Ramos (cell line): ENCODE data around the gene SWI5.
"Not testable (repeated sequence)": the region's sequence is repeated elsewhere in the genome, so short reads cannot be mapped to it uniquely, and the experiment has no call there.

Source experiments
- in situ Hi-C: fragments of 300-500 bp; cut with MboI; formaldehyde crosslinking; loops from one replicate; pipeline ENCODE4 v1.14.3; 2022; ENCODE audit warnings: low sequenced_read_pairs; ENCODE audit not compliant: unreplicated experiment

SWI5 gene

DNA sequence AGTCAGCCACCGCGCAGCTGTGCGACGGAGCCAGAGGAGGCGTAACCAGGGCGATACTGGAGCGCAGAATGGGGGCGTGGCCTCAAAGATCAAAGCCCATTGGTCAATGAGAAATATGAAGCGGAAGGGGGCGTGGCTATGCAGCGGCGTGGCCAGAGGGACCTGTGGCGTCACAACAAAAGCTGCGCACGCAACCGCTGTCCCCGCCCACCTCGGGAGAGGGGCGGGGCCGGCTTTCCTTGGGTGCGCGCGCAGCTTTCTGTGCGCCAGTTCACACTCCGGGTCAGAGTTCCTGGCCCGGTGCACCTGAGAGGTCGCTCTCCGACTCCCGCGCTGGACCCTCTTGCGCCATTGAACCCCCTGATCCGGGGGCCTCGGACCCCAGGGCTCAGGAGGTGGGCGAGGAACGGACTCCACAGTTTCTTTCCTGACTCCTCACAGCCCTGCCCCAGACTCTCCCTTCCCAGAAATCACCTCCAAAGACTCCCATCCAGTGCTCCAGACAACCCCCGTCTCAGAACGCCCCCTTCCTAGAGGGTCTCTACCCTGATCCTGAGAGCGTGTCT, at the start of gene SWI5:
TSS of gene SWI5 (plus strand) at position 269 of the 566 bp plus-strand sequence.
- in situ Hi-C loops: no loop called here

- in situ Hi-C loops: no loop called here
Observed at GRCh38 chr9:128226412-128226801, 49.7 kb upstream of the SWI5 start.

DNA sequence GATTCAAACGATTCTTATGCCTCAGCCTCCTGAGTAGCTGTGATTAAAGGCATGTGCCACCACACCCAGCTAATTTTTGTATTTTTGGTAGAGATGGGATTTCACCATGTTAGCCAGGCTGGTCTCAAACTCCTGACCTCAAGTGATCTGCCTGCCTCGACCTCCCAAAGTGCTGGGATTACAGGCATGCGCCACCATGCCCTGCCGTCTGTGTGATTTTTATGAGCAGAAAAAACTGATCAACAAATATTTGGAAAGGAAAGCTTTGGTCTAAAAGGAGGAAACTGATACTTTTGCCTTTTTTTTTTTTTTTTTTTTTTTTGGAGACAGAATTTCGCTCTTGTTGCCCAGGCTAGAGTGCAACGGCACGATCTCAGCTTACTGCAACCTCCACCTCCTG, 45.2 kb upstream of the SWI5 start:
- in situ Hi-C loops: not testable (repeated sequence)

DNA sequence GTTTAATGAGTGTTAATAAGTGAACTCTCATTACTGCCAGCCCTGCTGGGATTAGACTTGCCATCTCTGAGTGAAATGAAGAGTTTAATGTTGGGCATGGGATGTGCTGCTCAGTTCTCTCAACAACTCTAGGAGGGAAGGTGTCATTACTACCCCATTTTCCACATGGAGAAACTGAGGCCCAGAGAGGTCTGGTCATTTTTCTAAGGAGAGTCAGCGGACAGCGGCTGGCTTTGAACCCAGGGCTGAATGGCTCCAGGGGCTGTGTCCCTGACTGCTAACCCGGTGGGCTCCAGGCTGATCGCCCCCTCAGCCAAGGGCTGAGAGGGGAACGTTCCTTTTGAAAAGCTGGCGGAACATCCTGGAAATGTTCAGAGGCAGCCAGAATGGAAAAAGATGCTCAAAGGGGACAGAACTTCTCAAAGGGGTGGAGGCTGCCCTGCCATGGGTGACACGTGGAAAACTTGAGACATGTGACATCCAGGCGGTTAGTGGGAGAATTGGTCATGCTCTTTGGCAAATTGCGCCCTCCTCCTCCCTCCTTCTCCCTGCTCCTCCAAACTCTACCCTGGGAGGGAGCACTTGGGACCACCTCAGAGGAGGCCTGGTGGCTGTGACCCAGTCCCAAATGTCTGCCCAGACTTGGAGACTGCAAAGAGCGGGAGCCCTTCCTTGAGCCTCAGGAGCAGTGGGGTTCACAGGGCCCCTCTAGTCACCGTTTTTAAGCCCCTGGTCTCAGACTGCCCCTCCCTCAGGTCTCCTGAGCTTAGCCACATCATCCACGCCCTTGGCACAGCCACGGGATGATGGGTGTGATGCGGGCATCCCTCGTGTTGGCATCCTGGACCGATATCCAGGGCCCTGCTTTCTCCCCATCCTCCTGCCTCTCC, 44.2 kb upstream of the SWI5 start:
- in situ Hi-C loops: no loop called here

GRCh38 chr9:128232528-128233428, 43.3 kb upstream of the SWI5 start:
- in situ Hi-C loops: no loop called here

GRCh38 chr9:128233817-128234406, 42.2 kb upstream of the SWI5 start:
- in situ Hi-C loops: no loop called here

- in situ Hi-C loops: no loop called here
Observed at GRCh38 chr9:128242124-128242523, 34.0 kb upstream of the SWI5 start.

DNA sequence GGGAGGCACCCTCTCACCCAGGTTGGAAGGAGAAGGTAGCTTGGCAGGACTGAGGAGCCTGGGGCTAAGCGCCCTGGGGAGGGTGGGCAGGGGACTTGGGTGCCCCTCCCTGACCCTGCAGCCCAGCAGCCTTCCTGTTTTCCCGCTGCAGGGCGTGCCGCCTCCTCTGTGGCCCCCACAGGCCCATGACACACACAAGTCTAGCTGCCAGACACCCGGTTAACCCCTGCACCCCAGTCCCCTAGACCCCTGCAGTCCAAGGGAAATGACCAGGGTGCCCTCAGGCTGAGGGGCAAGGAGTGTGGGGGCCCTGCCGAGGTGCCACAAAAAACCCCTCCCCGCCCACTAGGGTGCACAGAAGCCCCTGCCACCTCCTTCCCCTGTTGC, 33.3 kb upstream of the SWI5 start:
- in situ Hi-C loops: no loop called here

GRCh38 chr9:128243215-128244018, 32.7 kb upstream of the SWI5 start:
- in situ Hi-C loops: no loop called here

GRCh38 chr9:128244091-128244836, 31.8 kb upstream of the SWI5 start:
- in situ Hi-C loops: no loop called here

DNA sequence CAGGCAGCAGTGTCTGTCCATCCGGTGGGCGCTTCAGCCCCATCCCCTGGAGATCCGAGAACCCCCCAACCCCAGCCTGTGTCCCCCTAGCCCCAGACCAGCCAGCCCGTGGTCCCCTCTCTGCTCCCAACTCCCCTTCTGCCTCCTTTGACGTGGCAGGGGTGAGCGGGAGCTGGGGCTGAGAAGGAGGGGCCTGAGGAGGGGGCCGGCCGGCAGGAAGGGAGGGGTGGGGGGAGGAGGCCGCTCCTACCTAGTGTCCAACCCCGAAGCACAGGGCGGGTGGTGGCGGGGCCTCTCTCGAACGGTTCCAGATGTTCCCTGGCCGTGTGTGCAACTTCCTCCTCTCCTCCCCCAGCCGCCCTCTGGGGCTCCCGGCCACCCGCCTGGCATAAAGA, 31.2 kb upstream of the SWI5 start:
- in situ Hi-C loops: no loop called here

DNA sequence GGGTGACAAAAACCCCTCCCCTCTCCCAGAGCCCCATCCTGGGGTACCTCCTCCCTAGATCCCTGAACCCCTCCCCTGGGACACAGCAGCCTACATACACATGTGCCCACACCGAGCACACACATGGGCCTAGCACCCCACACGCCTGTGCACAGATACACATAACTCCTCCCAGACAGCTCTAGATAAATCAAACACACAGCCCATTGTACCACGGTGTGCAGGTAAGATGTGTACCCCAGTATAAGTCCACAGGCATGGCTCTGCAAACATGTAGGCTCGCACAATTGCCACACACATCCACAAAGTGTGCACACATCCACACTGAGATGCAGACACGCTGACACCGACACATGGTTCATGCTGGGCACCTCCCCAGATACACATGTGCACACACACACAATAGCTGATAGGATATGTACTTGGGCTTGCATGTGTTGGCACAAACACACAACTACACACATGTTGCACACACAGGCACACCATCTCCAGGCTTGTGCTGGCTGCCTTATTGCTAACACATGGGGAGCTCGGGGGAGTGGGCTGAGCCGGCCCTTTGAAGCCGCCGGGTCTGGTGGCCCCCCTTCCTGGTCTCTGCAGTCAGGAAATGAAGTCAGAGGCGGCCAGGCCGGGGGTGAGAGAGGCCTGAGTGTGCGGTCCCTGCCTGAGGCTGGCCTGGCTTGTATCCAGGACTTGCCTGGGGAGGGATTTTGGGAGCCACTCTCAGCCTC, 30.5 kb upstream of the SWI5 start:
- in situ Hi-C loops: no loop called here

GRCh38 chr9:128246471-128246870, 29.6 kb upstream of the SWI5 start:
- in situ Hi-C loops: no loop called here

DNA sequence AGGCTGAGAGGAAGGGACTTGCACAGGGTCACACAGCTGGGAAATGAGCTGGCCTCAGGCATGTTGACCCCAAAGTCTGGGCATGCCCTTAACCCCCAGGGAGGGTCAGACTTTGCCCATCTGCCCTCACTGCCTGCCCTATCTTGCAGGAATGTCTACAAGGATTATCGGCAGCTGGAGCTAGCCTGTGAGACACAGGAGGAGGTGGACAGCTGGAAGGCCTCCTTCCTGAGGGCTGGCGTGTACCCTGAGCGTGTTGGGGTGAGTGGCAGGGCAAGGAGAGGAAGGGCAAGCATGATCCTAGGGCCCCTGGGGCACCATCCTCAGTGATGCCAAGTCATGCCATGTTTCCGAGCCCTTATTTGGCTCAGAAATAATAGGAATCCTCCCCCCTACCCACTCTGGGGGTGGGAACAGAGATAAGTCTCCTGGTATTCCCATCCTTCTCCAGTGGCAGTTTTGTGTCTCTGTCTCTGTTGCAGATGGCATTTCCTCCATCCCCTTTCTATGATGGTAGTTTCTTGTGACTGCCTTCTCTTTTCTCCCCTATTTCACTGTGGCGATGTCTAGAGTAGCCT, 28.8 kb upstream of the SWI5 start:
- in situ Hi-C loops: no loop called here

DNA sequence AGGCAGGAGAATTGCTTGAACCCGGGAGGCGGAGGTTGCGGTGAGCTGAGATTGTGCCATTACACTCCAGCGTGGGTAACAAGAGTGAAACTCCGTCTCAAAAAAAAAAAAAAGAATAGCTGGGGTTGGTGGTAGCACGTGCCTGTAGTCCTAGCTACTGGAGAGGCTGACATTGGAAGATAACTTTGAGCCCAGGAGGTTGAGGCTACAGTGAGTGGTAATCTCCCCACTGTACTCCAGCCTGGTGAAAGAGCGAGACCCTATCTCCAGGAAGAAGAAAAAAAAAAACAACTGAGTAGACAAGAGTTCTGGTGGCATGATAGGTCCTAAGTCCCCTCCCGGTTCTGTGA, 26.5 kb upstream of the SWI5 start:
- in situ Hi-C loops: no loop called here

- in situ Hi-C loops: no loop called here
Observed at GRCh38 chr9:128249908-128250838, 25.9 kb upstream of the SWI5 start.
